Upper lobe of right lung (tissue), 1 donor: ENCODE results near the gene ZNF319. TPM values are rescaled to one million over a fixed set of nuclear protein-coding genes. Genes with fewer than 3 reads are reported as not detected.

Experiments used
- ATAC-seq: fragments of 200-7000 bp; cut with Tn5 transposase; one replicate; pipeline ENCODE4 v1.9.1; 2020; ENCODE audit warnings: mild to moderate bottlenecking, moderate library complexity
- DNase-seq: peaks from one replicate; pipeline ENCODE4 v3.0.0-alpha.2; 2020
- H3K27ac ChIP-seq: fragments of 200-600 bp; one replicate; pipeline ENCODE4 v1.8.0; 2022
- H3K27me3 ChIP-seq: fragments of 200-600 bp; one replicate; pipeline ENCODE4 v1.8.0; 2022; ENCODE audit warnings: mild to moderate bottlenecking
- H3K36me3 ChIP-seq: fragments of 200-600 bp; one replicate; pipeline ENCODE4 v1.8.0; 2022
- H3K4me1 ChIP-seq: fragments of 200-600 bp; one replicate; pipeline ENCODE4 v1.8.0; 2022
- H3K4me3 ChIP-seq: fragments of 200-600 bp; one replicate; pipeline ENCODE4 v1.8.0; 2022; ENCODE audit warnings: mild to moderate bottlenecking
- H3K9me3 ChIP-seq: fragments of 200-600 bp; one replicate; pipeline ENCODE4 v1.8.0; 2022
- intact Hi-C: fragments of 100-400 bp; cut with DNase I; formaldehyde crosslinking; loops from one replicate; pipeline ENCODE4 v1.11.0; 2022
- total RNA-seq: library from RNA; stranded (reverse); fragmentation: NEBNext Ultra II Directional; extraction: Animal tissue kit (Norgen Biotek cat#: 25700); gene quantifications from one replicate; pipeline ENCODE4 v1.2.1, GENCODE V29; 2021
- TF ChIP-seq, protein P1 (sequence below): fragments of 200-600 bp; IDR thresholded peaks from one replicate; pipeline ENCODE4 v1.8.0; 2022; ENCODE audit warnings: antibody characterized with exemption
- donor health status: DM: no; HTN: yes; CAD: no; lungs with severe emphysema.

The ZNF319 gene
- total RNA-seq, 1 donor from 2014 or later: 10.6 TPM

DNA sequence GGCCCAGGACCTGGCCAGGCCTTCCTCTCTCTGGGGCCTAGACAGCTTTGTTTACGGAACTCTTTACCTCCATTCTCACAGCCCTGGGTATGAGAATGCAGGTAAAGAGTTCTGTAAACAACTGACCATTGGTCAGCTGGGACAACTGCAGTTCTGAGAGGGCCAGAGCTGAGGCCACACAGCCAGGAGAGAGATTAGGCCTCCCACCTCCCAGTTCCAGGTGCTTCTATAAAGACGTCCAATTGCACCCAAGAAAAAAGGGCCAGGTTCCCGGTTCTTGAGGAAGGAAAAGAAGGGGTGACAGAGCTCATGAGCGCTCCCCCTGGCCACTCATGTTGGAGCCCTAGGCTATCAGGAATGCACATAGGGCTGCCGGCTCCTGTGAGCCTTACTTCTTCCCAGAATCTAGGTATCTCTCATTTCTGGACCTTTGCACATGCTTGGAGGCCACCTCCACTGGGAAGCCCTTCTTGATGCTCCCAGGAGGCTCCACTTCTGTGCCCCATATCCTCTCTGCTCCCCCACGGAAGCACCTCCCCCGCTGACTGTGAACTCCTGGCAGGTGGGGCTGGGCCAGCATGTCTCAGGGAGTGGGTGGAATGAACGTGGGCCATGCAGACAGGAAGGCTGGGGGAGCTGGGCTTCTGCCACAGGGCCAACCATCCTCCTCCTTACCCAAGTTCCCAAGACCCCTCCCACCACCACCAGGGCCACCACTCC lies 42.6 kb downstream of the ZNF319 start:
- Histone ChIP-seq H3K9me3 (no peaks in the 10 kb centered on the region), H3K36me3 (no peaks in the 10 kb centered on the region), H3K27ac (peak overlapping the region; percentile 17), H3K27me3 (no peaks in the 10 kb centered on the region), H3K4me3 (no peak overlapping the region), H3K4me1 (peaks cover under 1% of the 10 kb centered on the region)
- TF ChIP-seq, protein P1, sequence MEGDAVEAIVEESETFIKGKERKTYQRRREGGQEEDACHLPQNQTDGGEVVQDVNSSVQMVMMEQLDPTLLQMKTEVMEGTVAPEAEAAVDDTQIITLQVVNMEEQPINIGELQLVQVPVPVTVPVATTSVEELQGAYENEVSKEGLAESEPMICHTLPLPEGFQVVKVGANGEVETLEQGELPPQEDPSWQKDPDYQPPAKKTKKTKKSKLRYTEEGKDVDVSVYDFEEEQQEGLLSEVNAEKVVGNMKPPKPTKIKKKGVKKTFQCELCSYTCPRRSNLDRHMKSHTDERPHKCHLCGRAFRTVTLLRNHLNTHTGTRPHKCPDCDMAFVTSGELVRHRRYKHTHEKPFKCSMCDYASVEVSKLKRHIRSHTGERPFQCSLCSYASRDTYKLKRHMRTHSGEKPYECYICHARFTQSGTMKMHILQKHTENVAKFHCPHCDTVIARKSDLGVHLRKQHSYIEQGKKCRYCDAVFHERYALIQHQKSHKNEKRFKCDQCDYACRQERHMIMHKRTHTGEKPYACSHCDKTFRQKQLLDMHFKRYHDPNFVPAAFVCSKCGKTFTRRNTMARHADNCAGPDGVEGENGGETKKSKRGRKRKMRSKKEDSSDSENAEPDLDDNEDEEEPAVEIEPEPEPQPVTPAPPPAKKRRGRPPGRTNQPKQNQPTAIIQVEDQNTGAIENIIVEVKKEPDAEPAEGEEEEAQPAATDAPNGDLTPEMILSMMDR: no peak
- DNase-seq (peak; percentile 62), ATAC-seq (peak; percentile 37)
- intact Hi-C loops: no loop called here

GRCh38 chr16:57956924-57957672 lies 43.4 kb downstream of the ZNF319 start:
- Histone ChIP-seq H3K27ac (peak overlapping the region; percentile 17), H3K27me3 (no peaks in the 10 kb centered on the region), H3K36me3 (no peaks in the 10 kb centered on the region), H3K4me1 (peaks cover 4% of the 10 kb centered on the region), H3K9me3 (no peaks in the 10 kb centered on the region), H3K4me3 (no peak overlapping the region)
- DNase-seq (peak; percentile 56), ATAC-seq (no peak)
- TF ChIP-seq, protein P1: no peak
- intact Hi-C loops: no loop called here

GRCh38 chr16:57956270-57956808 lies 44.1 kb downstream of the ZNF319 start:
- Histone ChIP-seq H3K36me3 (no peaks in the 10 kb centered on the region), H3K4me3 (no peak overlapping the region), H3K4me1 (peaks cover 4% of the 10 kb centered on the region), H3K9me3 (no peaks in the 10 kb centered on the region), H3K27me3 (no peaks in the 10 kb centered on the region), H3K27ac (no peak overlapping the region)
- DNase-seq (no peak), ATAC-seq (no peak)
- intact Hi-C loops: no loop called here
- TF ChIP-seq, protein P1: no peak

DNA sequence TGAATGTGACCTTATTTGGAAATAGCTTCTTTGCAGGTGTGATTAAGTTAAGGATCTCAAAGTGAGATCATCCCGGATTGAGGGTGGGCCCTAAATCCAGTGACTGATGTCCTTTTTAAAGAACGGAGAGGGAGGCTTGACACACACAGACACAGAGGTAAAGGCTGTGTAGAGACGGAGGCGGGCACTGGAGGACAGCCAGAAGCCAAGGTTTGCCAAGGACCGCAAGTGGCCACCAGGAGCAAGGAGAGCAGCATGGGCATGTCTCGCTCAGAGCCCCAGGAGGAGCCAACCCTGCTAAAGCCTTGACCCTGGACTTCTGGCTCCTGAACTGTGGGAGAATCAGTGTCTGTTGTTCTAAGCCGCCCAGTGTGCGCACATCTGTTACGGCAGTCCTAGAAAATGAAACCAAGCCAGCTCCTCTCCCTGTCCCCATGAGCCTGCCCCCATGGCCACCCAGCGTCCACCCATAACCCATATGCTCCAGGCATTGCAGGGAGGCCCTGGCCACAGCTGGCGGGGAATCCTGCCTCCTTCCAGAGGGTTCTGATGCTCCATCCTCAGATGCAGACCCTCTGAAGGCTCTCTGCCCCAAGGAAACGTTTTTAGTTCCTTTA lies 44.8 kb downstream of the ZNF319 start:
- H3K4me3 ChIP-seq: no peak overlapping the region

DNA sequence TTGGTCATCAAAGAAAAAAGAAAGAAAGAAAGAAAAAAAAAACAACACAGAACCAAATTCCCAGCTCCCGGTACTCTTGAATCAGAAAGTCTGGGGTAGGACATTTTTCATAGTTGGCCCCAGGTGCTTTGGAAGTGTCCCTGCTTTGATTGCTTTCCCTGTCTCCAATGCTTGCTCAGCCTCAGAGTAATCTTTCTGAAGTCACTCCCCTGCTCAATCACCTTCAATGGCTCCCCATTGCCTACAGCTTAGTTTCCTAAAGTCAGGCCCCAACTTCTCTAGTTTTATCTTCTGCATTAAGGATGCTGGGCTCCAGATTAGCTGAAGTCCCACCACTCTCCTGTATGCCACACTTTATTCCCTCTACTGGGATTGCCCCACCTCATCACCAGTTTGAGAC lies 46.6 kb downstream of the ZNF319 start:
- H3K9me3 ChIP-seq: no peaks in the 10 kb centered on the region
- DNase-seq: no peak
- H3K36me3 ChIP-seq: no peaks in the 10 kb centered on the region
- TF ChIP-seq, protein P1: no peak
- no peaks in the 10 kb centered on the region for H3K27me3 ChIP-seq
- ATAC-seq: no peak
- no peak overlapping the region for H3K27ac ChIP-seq
- peaks cover 4% of the 10 kb centered on the region for H3K4me1 ChIP-seq
- intact Hi-C loops: no loop called here
- H3K4me3 ChIP-seq: no peak overlapping the region

More for the DNA sequence above, 44.8 kb downstream of the ZNF319 start:
- no peaks in the 10 kb centered on the region for H3K36me3 ChIP-seq
- no peaks in the 10 kb centered on the region for H3K27me3 ChIP-seq
- no peak overlapping the region for H3K27ac ChIP-seq
- H3K4me1 ChIP-seq: peaks cover 4% of the 10 kb centered on the region
- intact Hi-C loops: no loop called here
- TF ChIP-seq, protein P1: peak; percentile 16
- no peaks in the 10 kb centered on the region for H3K9me3 ChIP-seq
- DNase-seq: peak; percentile 84
- ATAC-seq: peak; percentile 73
